RWPE1 (cell line): ENCODE data around the gene VPS11.

Experiments
- CTCF ChIA-PET: fragments of 350-600 bp; sonication (Branson Sonifier 250); formaldehyde crosslinking; extraction: SDS; loops from one replicate; lab custom pipeline; 2021; lab: Yijun Ruan, JAX
- POLR2A ChIA-PET: fragments of 400-600 bp; formaldehyde crosslinking; extraction: SDS; loops from one replicate; lab custom pipeline; 2020; ENCODE audit warnings: antibody characterized with exemption; ENCODE audit not compliant: low non-redundant PET; lab: Yijun Ruan, JAX
- DNase-seq: peaks from one replicate; pipeline ENCODE4 v3.0.0; 2012; ENCODE audit warnings: low spot score
- H3K27ac ChIP-seq: fragments of 450-650 bp; 2 replicates; pipeline ENCODE4 v1.5.1; 2017
- CTCF ChIP-seq: fragments of 450-650 bp; conservative IDR thresholded peaks from 2 replicates; pipeline ENCODE4 v1.5.1; 2017; ENCODE audit warnings: low read depth, mild to moderate bottlenecking

Gene VPS11

GRCh38 chr11:119091178-119091577 is 23.6 kb downstream of the VPS11 start:
- H3K27ac ChIP-seq, result peak overlapping the region; percentile 73
- CTCF ChIA-PET, result interaction anchor here (0.7 kb wide), 1 partner anchor 31 kb away, joined by 3 read pairs; no protein-coding TSS in a partner anchor
- POLR2A ChIA-PET, result no interaction called here
- no peak for TF ChIP-seq CTCF
- DNase-seq, result no peak

- ChIA-PET CTCF (interaction anchor here (0.7 kb wide), 1 partner anchor 30 kb away, joined by 3 read pairs; no protein-coding TSS in a partner anchor), POLR2A (no interaction called here)
- H3K27ac ChIP-seq, result peak overlapping the region; percentile 89
- TF ChIP-seq CTCF, result no peak
- no peak for DNase-seq
Measured at GRCh38 chr11:119091966-119092879, 24.6 kb downstream of the VPS11 start.

GRCh38 chr11:119092880-119093842 is 25.5 kb downstream of the VPS11 start:
- ChIA-PET CTCF (interaction anchor here (0.7 kb wide), 1 partner anchor 8 kb away, joined by 4 read pairs; no protein-coding TSS in a partner anchor), POLR2A (no interaction called here)
- TF ChIP-seq CTCF, result no peak
- peak overlapping the region; percentile 89 for H3K27ac ChIP-seq
- DNase-seq, result no peak

GRCh38 chr11:119093942-119094815 is 26.6 kb downstream of the VPS11 start:
- ChIA-PET CTCF (interaction anchor here (0.6 to 1.5 kb wide), 5 partner anchors 9 to 250 kb away, joined by 3 to 10 read pairs (median 4); partner anchors contain the start of gene HINFP), POLR2A (interaction anchor here (0.6 to 0.7 kb wide), 3 partner anchors 10 to 26 kb away, joined by 3 to 5 read pairs (median 4); partner anchors contain the start of genes HMBS and VPS11)
- peak overlapping the region; percentile 89 for H3K27ac ChIP-seq
- no peak for DNase-seq
- no peak for TF ChIP-seq CTCF

- H3K27ac ChIP-seq, result peak overlapping the region; percentile 89
- peak; percentile 34 for DNase-seq
- peak; percentile 77 for TF ChIP-seq CTCF
- ChIA-PET CTCF (interaction anchor here (0.6 to 1.5 kb wide), 6 partner anchors 9 to 558 kb away, joined by 3 to 10 read pairs (median 4); partner anchors contain the start of genes C2CD2L and HINFP), POLR2A (interaction anchor here (0.6 to 0.7 kb wide), 2 partner anchors 10 to 27 kb away, joined by 3 to 4 read pairs; partner anchors contain the start of genes HMBS and VPS11)
Measured at GRCh38 chr11:119094816-119095065, 27.1 kb downstream of the VPS11 start.
